ENCODE results near the gene TEKT3.

TEKT3 gene

DNA sequence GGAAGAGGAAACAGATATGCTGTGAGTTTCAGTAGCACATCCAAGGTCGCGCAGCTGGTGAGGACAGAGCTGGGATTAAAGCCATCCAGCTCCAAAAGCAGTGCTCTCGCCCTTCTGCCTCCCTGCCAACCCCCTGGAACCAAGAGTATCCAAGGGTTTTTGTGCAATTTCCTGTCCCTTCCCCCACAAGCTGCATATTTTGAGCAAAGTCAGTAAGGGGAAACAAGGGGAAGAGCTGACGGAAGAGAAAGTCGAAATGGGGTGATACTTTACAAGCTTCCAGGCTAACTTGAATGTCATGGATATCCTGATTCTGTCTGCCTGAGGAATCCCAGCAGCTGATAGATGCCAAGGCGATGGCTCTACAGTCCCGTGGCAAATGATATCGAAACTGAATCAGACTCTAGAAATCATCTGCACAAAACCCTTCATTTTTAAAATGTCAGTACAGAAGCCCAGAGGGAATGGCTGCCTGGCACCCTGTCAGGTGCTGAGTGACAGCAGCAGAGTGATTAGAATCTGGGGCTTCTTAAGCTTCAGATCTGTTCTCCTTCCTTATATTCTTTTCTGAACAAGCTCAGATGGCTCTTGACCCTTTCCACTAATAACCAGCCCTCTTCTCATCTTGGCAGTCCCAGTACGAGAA, 42.9 kb upstream of the TEKT3 start:
- no peak overlapping the region for H3K4me3 ChIP-seq (ENCODE audit: low read depth, low read length)
- H3K36me3 ChIP-seq (ENCODE audit: control insufficient read depth in 2 of 2, insufficient read depth in 1 of 2, low read length in 2 of 2): no peaks in the 10 kb centered on the region
- no peak overlapping the region for H3K27ac ChIP-seq (ENCODE audit: extremely low read depth, low read depth, low read length)
- H3K4me1 ChIP-seq (ENCODE audit: control insufficient read depth, insufficient read depth, low read length): no peaks in the 10 kb centered on the region
- no peak for TF ChIP-seq ZNF623 (tag by site-specific recombination; IDR thresholded peaks at IDR 0.05)
- TF ChIP-seq KLF1 (tag by site-specific recombination; IDR thresholded peaks at IDR 0.05): no peak
- no peak for TF ChIP-seq ZNF335 (tag by site-specific recombination; conservative IDR thresholded peaks at IDR 0.05)
- TF ChIP-seq ZNF114 (tag by site-specific recombination; IDR thresholded peaks at IDR 0.05): no peak
- TF ChIP-seq, protein P1, sequence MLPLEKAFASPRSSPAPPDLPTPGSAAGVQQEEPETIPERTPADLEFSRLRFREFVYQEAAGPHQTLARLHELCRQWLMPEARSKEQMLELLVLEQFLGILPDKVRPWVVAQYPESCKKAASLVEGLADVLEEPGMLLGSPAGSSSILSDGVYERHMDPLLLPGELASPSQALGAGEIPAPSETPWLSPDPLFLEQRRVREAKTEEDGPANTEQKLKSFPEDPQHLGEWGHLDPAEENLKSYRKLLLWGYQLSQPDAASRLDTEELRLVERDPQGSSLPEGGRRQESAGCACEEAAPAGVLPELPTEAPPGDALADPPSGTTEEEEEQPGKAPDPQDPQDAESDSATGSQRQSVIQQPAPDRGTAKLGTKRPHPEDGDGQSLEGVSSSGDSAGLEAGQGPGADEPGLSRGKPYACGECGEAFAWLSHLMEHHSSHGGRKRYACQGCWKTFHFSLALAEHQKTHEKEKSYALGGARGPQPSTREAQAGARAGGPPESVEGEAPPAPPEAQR (tag by site-specific recombination; IDR thresholded peaks at IDR 0.05): no peak
- TF ChIP-seq, protein P2, sequence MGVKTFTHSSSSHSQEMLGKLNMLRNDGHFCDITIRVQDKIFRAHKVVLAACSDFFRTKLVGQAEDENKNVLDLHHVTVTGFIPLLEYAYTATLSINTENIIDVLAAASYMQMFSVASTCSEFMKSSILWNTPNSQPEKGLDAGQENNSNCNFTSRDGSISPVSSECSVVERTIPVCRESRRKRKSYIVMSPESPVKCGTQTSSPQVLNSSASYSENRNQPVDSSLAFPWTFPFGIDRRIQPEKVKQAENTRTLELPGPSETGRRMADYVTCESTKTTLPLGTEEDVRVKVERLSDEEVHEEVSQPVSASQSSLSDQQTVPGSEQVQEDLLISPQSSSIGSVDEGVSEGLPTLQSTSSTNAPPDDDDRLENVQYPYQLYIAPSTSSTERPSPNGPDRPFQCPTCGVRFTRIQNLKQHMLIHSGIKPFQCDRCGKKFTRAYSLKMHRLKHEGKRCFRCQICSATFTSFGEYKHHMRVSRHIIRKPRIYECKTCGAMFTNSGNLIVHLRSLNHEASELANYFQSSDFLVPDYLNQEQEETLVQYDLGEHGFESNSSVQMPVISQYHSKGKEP (tag by site-specific recombination; IDR thresholded peaks at IDR 0.05): no peak
- TF ChIP-seq ZNF221 (tag by site-specific recombination; IDR thresholded peaks at IDR 0.05; ENCODE audit: borderline replicate concordance): no peak
- TF ChIP-seq, protein P3, sequence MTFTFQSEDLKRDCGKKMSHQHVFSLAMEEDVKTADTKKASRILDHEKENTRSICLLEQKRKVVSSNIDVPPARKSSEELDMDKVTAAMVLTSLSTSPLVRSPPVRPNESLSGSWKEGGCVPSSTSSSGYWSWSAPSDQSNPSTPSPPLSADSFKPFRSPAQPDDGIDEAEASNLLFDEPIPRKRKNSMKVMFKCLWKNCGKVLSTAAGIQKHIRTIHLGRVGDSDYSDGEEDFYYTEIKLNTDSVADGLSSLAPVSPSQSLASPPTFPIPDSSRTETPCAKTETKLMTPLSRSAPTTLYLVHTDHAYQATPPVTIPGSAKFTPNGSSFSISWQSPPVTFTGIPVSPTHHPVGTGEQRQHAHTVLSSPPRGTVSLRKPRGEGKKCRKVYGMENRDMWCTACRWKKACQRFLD (tag by site-specific recombination; IDR thresholded peaks at IDR 0.05): no peak
- TF ChIP-seq KLF8 (tag by site-specific recombination; IDR thresholded peaks at IDR 0.05): no peak
- TF ChIP-seq SP7 (tag by site-specific recombination; IDR thresholded peaks at IDR 0.05): no peak
- no peaks in the 10 kb centered on the region for H3K9me3 ChIP-seq (ENCODE audit: control insufficient read depth, insufficient read depth, low read depth, low read length)
- ChIA-PET POLR2A (no interaction called here), CTCF (interaction anchor here (0.5 to 0.9 kb wide), 2 partner anchors 84 to 126 kb away, joined by 3 to 4 read pairs; no protein-coding TSS in a partner anchor)

DNA sequence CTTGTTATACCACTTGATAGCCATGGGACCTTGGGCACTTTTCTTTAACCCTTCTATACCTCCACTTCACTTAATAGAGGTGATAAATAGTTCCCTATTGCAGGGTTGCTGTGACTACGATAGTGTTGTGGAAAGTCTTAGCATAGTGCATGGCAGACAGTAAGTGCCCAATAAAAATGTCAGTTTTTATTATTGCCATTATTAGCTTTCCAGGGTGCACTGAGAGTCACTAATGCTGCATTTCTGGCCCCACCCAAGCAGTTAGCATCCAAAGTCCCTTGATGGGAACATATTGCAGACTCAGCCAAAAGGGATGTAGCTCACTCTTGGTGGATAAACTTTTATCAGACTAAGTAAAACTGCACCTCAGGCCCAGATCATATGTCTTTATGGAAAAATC, 41.5 kb upstream of the TEKT3 start:
- no peaks in the 10 kb centered on the region for H3K9me3 ChIP-seq (ENCODE audit: control insufficient read depth, insufficient read depth, low read depth, low read length)
- no peak overlapping the region for H3K27ac ChIP-seq (ENCODE audit: extremely low read depth, low read depth, low read length)
- H3K4me3 ChIP-seq (ENCODE audit: low read depth, low read length): no peak overlapping the region
- POLR2A ChIA-PET: no interaction called here
- TF ChIP-seq ZNF248 (tag by site-specific recombination; IDR thresholded peaks at IDR 0.05) (no peak), WT1 (tag by site-specific recombination; IDR thresholded peaks at IDR 0.05) (no peak)
- TF ChIP-seq, protein P4, sequence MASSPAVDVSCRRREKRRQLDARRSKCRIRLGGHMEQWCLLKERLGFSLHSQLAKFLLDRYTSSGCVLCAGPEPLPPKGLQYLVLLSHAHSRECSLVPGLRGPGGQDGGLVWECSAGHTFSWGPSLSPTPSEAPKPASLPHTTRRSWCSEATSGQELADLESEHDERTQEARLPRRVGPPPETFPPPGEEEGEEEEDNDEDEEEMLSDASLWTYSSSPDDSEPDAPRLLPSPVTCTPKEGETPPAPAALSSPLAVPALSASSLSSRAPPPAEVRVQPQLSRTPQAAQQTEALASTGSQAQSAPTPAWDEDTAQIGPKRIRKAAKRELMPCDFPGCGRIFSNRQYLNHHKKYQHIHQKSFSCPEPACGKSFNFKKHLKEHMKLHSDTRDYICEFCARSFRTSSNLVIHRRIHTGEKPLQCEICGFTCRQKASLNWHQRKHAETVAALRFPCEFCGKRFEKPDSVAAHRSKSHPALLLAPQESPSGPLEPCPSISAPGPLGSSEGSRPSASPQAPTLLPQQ (tag by site-specific recombination; IDR thresholded peaks at IDR 0.05): no peak
- no peaks in the 10 kb centered on the region for H3K36me3 ChIP-seq (ENCODE audit: control insufficient read depth in 2 of 2, insufficient read depth in 1 of 2, low read length in 2 of 2)
- H3K4me1 ChIP-seq (ENCODE audit: control insufficient read depth, insufficient read depth, low read length): no peaks in the 10 kb centered on the region
- CTCF ChIA-PET: interaction anchor here (0.6 kb wide), 1 partner anchor 134 kb away, joined by 3 read pairs; no protein-coding TSS in a partner anchor

DNA sequence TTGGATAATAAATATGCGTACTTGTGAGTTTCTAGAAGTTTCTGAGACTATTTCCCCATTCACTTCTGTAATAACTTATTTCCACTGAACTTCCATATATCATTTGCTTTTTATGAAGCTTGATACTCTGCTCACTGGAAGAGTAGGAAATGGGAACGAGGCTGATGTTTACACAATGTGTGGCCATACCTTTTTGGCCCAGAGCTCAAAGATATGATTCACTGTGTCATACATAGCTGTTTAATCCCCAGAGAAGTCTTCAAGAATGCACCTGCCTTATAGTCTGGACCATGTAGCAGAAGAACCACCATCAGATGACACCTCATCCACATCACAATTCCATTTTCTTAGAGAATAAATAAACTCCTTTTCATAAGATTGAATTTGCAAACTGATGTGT, 40.3 kb upstream of the TEKT3 start:
- Histone ChIP-seq H3K4me3 (ENCODE audit: low read depth, low read length) (no peak overlapping the region), H3K27ac (ENCODE audit: extremely low read depth, low read depth, low read length) (no peak overlapping the region), H3K9me3 (ENCODE audit: control insufficient read depth, insufficient read depth, low read depth, low read length) (no peaks in the 10 kb centered on the region), H3K4me1 (ENCODE audit: control insufficient read depth, insufficient read depth, low read length) (no peaks in the 10 kb centered on the region), H3K36me3 (ENCODE audit: control insufficient read depth in 2 of 2, insufficient read depth in 1 of 2, low read length in 2 of 2) (no peaks in the 10 kb centered on the region)
- ChIA-PET POLR2A (no interaction called here), CTCF (interaction anchor here (2.7 kb wide), 1 partner anchor 121 kb away, joined by 9 read pairs; no protein-coding TSS in a partner anchor)
- no peak for TF ChIP-seq TCF7L2 (IDR thresholded peaks at IDR 0.05; ENCODE audit: borderline replicate concordance, low read depth, low read length)
- no peak for TF ChIP-seq IKZF3 (tag by site-specific recombination; IDR thresholded peaks at IDR 0.05)
- TF ChIP-seq ZNF510 (tag by site-specific recombination; IDR thresholded peaks at IDR 0.05; ENCODE audit: insufficient replicate concordance): no peak
- no peak for TF ChIP-seq ZNF837 (tag by site-specific recombination; IDR thresholded peaks at IDR 0.05)
- TF ChIP-seq RBAK (tag by site-specific recombination; IDR thresholded peaks at IDR 0.05): no peak
